Caco-2 (cell line): ENCODE measurements around the gene PCED1B. TPM values are rescaled to one million over a fixed set of nuclear protein-coding genes. Genes with fewer than 3 reads are reported as not detected.

Experiments
- BruUV-seq: library from RNA; stranded (reverse); fragments of 400-500 nt; replicated peaks from 2 replicates; lab custom pipeline; 2021; lab: Mats Ljungman, UMichigan
- CTCF ChIA-PET: fragments of 300-600 bp; sonication (Branson Sonifier 250); formaldehyde crosslinking; loops from one replicate; lab custom pipeline; 2022; ENCODE audit warnings: antibody characterized with exemption; lab: Charles Lee
- POLR2A ChIA-PET: fragments of 300-600 bp; sonication (Branson Sonifier 250); formaldehyde crosslinking; loops from one replicate; lab custom pipeline; 2022; ENCODE audit warnings: antibody characterized with exemption; lab: Charles Lee
- DNase-seq, 2 experiments: peaks; one replicate each; pipeline versions ENCODE4 v3.0.0 to v3.0.0-alpha.2; 2020 to 2022
- H3K27me3 ChIP-seq: replicated peaks from 2 replicates; pipeline ENCODE4 v1.6.0; 2011; ENCODE audit warnings: low read length; ENCODE audit not compliant: control insufficient read depth, insufficient read depth
- H3K36me3 ChIP-seq: 2 replicates; pipeline ENCODE4 v1.5.1; 2011; ENCODE audit warnings: low read length; ENCODE audit not compliant: control insufficient read depth, insufficient read depth
- H3K4me1 ChIP-seq: fragments of 250-450 bp; sonication (Bioruptor Pico); 2 replicates; pipeline ENCODE4 v1.5.1; 2020; ENCODE audit warnings: mild to moderate bottlenecking
- H3K4me3 ChIP-seq: 2 replicates; pipeline ENCODE4 v1.5.1; 2011; ENCODE audit warnings: low read depth, mild to moderate bottlenecking, control low read depth, low read length
- H3K9me3 ChIP-seq: fragments of 250-450 bp; sonication (Bioruptor Pico); 2 replicates; pipeline ENCODE4 v1.5.1; 2020; ENCODE audit warnings: mild to moderate bottlenecking, moderate library complexity
- H3K27ac Mint-ChIP-seq: one replicate; pipeline ENCODE4 v1.8.0; 2022; ENCODE audit warnings: mixed read lengths; ENCODE audit not compliant: unreplicated experiment
- H3K27me3 Mint-ChIP-seq: one replicate; pipeline ENCODE4 v1.8.0; 2022; ENCODE audit warnings: mixed read lengths; ENCODE audit not compliant: insufficient read depth, unreplicated experiment
- H3K36me3 Mint-ChIP-seq: one replicate; pipeline ENCODE4 v1.8.0; 2022; ENCODE audit warnings: mild to moderate bottlenecking, mixed read lengths; ENCODE audit not compliant: insufficient read depth, unreplicated experiment
- H3K4me1 Mint-ChIP-seq: one replicate; pipeline ENCODE4 v1.8.0; 2022; ENCODE audit warnings: low read depth, mixed read lengths; ENCODE audit not compliant: unreplicated experiment
- H3K4me3 Mint-ChIP-seq: one replicate; pipeline ENCODE4 v1.8.0; 2022; ENCODE audit warnings: mild to moderate bottlenecking, moderate library complexity, mixed read lengths; ENCODE audit not compliant: unreplicated experiment
- H3K9me3 Mint-ChIP-seq: one replicate; pipeline ENCODE4 v1.8.0; 2022; ENCODE audit warnings: mixed read lengths; ENCODE audit not compliant: unreplicated experiment
- CTCF ChIP-seq, 2 experiments: fragments of 200-600 bp in 1 of 2; IDR thresholded peaks; 1 replicate in 1 of 2; 2 replicates in 1 of 2; pipeline versions ENCODE4 v1.5.1 to v1.8.0; 2011 to 2022; ENCODE audit warnings: antibody characterized with exemption in 1 of 2, control low read depth in 1 of 2, inconsistent platforms in 1 of 2, low read depth in 1 of 2, low read length in 1 of 2, mild to moderate bottlenecking in 1 of 2, moderate library complexity in 1 of 2; ENCODE audit not compliant: insufficient read depth in 1 of 2, severe bottlenecking in 1 of 2, unreplicated experiment in 1 of 2
- intact Hi-C: fragments of 100-400 bp; cut with micrococcal nuclease; formaldehyde crosslinking; loops from one replicate; pipeline ENCODE4 v1.10.0; 2022; ENCODE audit not compliant: unreplicated experiment
- total RNA-seq: library from RNA; stranded (reverse); gene quantifications from 2 replicates; pipeline ENCODE4 v1.2.3, GENCODE V29; 2022

Gene PCED1B
- total RNA-seq, 1 experiment from 2014 or later, result 7.0 TPM

DNA sequence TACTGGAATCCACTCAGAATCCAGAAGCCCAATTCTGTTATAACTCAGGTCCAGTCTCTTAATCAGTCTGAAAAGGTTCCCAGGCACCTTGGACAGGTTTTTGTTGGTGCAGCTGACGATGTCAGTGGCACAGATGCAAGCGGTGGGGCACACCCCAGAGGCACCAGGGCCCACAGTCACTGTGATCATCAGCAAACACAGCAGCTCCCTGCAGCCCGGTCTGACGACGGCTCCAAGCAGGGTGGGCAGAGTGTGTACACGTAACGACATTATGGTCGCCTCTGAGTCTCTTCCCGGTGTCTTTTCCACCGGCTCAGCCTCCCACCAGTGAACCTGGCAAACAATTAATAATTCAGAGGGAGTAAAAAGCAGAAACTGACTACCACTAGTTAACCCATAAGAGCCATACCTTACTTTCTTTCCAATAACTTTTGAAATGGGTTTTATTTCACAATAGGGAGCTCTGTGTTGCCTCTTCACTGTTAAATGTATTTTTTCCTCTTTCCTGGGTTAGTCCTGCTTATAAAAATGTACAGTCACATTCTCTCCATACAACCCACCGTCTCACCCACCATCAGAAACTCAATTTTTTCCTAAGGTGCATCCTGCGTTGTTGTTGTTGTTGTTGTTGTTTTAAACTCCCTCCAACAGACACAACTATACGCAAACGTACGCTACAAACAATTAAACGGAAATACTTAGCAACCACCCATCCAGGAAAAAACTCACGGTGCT lies 521 bp upstream of the PCED1B start:
- Histone ChIP-seq H3K9me3 (no peaks in the 10 kb centered on the region), H3K27me3 (peaks cover 1% of the 10 kb centered on the region; the same call in 1 of the 2 replicates), H3K4me1 (peaks cover 8% of the 10 kb centered on the region; the same call in 1 of the 2 replicates), H3K4me3 (peak overlapping the region; percentile 72), H3K36me3 (no peaks in the 10 kb centered on the region)
- CTCF ChIA-PET, result interaction anchor here (0.6 to 3.1 kb wide), 6 partner anchors 46 to 318 kb away, joined by 3 to 16 read pairs (median 6); no protein-coding TSS in a partner anchor
- no TSS peak for BruUV-seq
- H3K4me3 Mint-ChIP-seq, result peak overlapping the region; percentile 82
- DNase-seq, result peak in 1 of 2 experiments; percentile 16
- no peaks in the 10 kb centered on the region for H3K36me3 Mint-ChIP-seq
- H3K9me3 Mint-ChIP-seq, result no peaks in the 10 kb centered on the region
- peaks cover 7% of the 10 kb centered on the region for H3K27me3 Mint-ChIP-seq
- POLR2A ChIA-PET, result no interaction called here
- no peak for TF ChIP-seq CTCF (IDR thresholded peaks at IDR 0.05; ENCODE audit: insufficient read depth in 1 of 2, low read depth in 1 of 2, low read length in 1 of 2, severe bottlenecking in 1 of 2, unreplicated experiment in 1 of 2)
- peaks cover 35% of the 10 kb centered on the region for H3K4me1 Mint-ChIP-seq
- peak overlapping the region; percentile 27 for H3K27ac Mint-ChIP-seq
- intact Hi-C loops, result loop anchor here (1.0 to 2.0 kb wide), 5 partner anchors 41 to 318 kb away; no protein-coding TSS in a partner anchor

DNA sequence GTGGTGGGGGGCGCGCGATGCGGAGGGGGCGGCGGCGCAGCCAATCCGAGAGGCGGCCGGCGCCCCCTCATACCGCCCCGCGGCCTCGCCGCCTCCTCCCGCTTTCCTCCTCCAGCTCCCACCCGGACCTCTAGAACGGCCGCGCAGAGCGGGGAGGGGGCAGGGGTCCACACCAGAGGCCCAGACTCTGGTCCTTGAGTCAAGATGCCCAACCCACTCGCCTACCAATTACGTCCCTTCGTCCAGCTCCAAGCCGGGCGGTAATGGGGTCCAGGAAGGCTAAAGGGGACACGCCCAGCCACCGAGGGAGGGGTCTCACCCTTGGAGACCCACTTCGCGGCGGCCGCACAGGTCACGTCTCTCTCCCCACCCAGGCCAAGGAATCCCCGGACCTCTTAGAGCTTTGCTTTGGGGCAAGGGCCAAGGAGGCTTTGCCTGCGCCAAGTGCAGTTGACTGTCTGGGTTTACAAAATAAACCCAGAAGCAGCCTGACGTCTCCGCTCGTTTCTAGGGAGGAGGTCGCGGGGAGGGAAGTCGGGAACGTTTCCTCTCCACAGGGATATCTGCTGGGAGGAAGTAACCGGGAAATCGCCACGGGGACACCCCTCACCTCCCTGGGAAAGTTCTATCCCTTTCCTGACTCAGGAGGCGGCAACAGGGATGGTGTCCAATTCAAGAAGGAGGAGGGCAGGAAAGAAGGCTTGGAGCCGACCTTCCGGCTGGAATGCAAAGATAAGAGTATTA lies 732 bp downstream of the PCED1B start:
- intact Hi-C loops, result loop anchor here (1.0 to 2.0 kb wide), 5 partner anchors 42 to 317 kb away; no protein-coding TSS in a partner anchor
- POLR2A ChIA-PET, result no interaction called here

More for the DNA sequence above, 732 bp downstream of the PCED1B start:
- peak overlapping the region; percentile 72 for H3K4me3 ChIP-seq
- Mint-ChIP-seq H3K9me3 (no peaks in the 10 kb centered on the region), H3K27ac (no peak overlapping the region), H3K4me3 (peak overlapping the region; percentile 82), H3K27me3 (peaks cover 4% of the 10 kb centered on the region), H3K36me3 (no peaks in the 10 kb centered on the region), H3K4me1 (peaks cover 35% of the 10 kb centered on the region)
- no peak for TF ChIP-seq CTCF (IDR thresholded peaks at IDR 0.05; ENCODE audit: insufficient read depth in 1 of 2, low read depth in 1 of 2, low read length in 1 of 2, severe bottlenecking in 1 of 2, unreplicated experiment in 1 of 2)
- peaks cover 8% of the 10 kb centered on the region; the same call in 1 of the 2 replicates for H3K4me1 ChIP-seq
- DNase-seq, result peak in 1 of 2 experiments; percentile 31
- H3K36me3 ChIP-seq, result no peaks in the 10 kb centered on the region
- no TSS peak for BruUV-seq
- no peaks in the 10 kb centered on the region for H3K9me3 ChIP-seq
- peaks cover 1% of the 10 kb centered on the region; the same call in 1 of the 2 replicates for H3K27me3 ChIP-seq
- CTCF ChIA-PET, result interaction anchor here (0.5 to 3.1 kb wide), 6 partner anchors 22 to 317 kb away, joined by 3 to 16 read pairs (median 6); no protein-coding TSS in a partner anchor
